GM12864 (cell line): ENCODE results near the gene C1orf167.

Experiments
- DNase-seq: peaks from one replicate; pipeline ENCODE4 v3.0.0-alpha.2; 2011; ENCODE audit warnings: low read depth
- H3K4me3 ChIP-seq: 2 replicates; pipeline ENCODE4 v1.5.1; 2011; ENCODE audit warnings: mild to moderate bottlenecking, low read depth, low read length, control low read depth
- TF ChIP-seq, protein P1 (sequence below): IDR thresholded peaks from 2 replicates; pipeline ENCODE4 v1.5.1; 2011; ENCODE audit warnings: low read depth, mild to moderate bottlenecking, moderate library complexity, low read length, control low read depth, inconsistent platforms; ENCODE audit errors: missing control alignments

The C1orf167 gene

DNA sequence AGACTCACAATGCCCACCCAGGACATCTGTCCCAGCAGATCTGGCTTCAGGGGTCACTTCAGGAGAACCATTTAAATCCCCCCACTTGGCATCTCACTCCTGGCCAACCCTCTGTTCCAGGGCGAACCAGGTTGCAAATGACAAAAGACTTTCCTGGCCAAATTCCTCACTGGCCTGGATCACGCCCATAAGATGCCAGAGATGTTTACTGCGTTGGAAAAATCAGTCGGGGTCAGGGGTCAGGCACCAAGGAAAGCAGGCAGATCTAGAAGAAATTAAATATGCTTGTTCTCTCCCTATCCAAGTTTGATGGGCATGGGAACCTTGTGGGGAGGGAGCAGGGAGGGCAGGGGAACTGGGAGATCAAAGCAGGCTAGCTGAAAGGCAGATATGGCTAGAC, 40.7 kb upstream of the C1orf167 start:
- DNase-seq: no peak
- no peak overlapping the region for H3K4me3 ChIP-seq
- TF ChIP-seq, protein P1, sequence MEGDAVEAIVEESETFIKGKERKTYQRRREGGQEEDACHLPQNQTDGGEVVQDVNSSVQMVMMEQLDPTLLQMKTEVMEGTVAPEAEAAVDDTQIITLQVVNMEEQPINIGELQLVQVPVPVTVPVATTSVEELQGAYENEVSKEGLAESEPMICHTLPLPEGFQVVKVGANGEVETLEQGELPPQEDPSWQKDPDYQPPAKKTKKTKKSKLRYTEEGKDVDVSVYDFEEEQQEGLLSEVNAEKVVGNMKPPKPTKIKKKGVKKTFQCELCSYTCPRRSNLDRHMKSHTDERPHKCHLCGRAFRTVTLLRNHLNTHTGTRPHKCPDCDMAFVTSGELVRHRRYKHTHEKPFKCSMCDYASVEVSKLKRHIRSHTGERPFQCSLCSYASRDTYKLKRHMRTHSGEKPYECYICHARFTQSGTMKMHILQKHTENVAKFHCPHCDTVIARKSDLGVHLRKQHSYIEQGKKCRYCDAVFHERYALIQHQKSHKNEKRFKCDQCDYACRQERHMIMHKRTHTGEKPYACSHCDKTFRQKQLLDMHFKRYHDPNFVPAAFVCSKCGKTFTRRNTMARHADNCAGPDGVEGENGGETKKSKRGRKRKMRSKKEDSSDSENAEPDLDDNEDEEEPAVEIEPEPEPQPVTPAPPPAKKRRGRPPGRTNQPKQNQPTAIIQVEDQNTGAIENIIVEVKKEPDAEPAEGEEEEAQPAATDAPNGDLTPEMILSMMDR: no peak

DNA sequence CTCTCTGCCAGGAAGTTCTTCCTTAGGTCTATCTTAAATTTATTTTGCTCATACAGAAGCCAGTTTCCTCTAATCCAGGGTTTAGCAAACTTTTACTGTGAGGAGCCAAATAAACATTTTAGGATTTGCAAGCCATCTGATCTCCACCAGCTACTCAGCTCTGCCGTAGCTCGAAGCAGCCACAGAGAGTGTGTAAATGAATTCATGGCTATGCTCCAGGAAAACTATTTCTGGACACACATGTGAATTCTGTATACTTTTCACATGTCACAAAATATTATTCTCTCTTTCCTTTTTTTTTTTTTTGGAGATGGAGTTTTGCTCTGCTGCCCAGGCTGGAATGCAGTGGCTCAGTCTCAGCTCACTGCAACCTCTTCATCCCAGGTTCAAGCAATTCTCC, 39.5 kb upstream of the C1orf167 start:
- TF ChIP-seq, protein P1: no peak
- H3K4me3 ChIP-seq: no peak overlapping the region
- DNase-seq: no peak

DNA sequence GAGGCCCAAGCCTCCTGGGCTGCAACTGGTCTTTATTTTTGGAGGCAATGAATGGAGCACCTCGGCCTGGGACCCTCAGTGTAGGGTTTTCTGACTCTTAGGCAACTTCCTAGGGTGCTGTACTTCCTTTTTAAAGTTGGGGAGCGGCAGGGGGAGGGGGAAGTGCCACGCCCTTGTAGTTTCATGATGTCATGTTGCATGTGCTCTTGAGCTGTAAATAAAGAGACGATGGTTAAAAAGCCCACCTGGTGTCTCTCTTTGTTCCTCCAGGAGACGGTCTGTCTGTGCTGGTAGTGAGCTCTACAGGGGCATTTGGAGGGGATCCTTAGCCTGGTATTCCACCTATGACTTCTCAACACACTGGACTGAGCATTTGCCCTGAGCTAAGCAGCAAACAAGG, 36.4 kb upstream of the C1orf167 start:
- TF ChIP-seq, protein P1: no peak
- H3K4me3 ChIP-seq: no peak overlapping the region
- DNase-seq: no peak

DNA sequence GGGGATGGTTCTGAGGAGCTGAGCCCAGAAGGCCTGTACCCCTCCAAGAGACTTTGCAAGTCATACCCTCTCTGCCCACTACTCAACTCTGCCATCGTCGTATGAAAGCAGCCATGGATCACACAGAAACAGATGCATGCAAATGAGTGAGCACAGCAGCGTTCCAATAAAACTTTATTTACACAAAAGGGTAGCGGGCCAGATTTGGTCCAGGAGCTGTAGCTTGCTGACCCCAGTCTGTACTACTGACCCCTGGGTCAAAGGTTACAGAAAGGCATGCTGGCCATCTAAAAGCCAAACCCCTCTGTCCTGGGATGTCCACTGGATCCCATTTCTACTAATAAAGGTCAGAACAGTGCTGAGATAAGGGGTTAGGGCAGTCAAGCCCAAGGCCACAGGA, 34.9 kb upstream of the C1orf167 start:
- DNase-seq: no peak
- no peak overlapping the region for H3K4me3 ChIP-seq
- TF ChIP-seq, protein P1: no peak

DNA sequence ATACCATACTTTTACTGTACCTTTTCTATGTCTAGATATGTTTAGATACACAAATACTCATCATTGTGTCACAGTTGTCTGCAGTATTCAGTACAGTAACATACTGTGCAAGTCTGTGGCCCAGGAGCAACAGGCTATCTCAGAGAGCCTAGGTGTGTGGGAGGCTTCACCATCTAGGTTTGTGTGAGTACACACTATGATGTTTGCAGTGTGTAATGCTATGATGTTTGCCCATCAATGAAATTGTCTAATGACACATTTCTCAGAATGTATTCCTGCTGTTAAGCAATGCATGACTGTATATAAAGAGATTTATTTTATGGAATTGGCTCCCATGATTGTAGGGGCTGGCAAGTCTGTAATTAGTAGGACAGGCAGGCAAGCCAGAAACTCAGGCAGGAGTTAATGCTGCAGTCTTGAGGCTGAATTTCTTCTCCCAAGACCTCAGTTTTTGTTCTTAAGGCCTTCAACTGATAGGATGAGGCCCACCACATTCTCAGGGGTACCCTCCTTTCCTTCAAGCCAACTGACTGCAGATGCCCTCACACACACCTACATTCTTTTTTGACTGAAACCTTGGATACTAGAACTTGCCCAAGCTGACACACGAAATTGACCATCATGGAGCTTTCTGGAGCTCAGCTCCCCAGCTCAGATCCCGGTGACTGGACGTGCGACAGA, 33.7 kb upstream of the C1orf167 start:
- no peak for DNase-seq
- TF ChIP-seq, protein P1: no peak

DNA sequence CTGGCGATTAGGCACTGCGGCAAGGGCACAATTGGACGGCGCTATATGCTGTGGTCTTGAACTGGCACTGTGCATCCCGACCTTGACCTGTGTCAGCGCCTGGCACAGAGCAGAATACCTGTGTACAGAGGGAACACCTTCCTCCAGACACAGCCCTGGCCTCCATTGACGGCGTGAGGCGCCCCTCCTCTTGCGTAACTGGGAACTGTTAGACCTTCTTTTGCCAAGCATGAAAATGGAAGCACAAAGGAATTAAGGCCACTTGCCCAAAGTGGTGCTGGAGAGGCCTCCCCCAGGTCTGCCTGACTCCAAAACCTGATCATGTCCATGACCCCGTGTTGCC, 32.9 kb upstream of the C1orf167 start:
- DNase-seq: no peak
- TF ChIP-seq, protein P1: no peak
- H3K4me3 ChIP-seq: no peak overlapping the region

More for the DNA sequence above, 33.7 kb upstream of the C1orf167 start:
- no peak overlapping the region for H3K4me3 ChIP-seq
